ENCODE results near the gene FNDC3A. TPM values are rescaled to one million over a fixed set of nuclear protein-coding genes. Genes with fewer than 3 reads are reported as not detected.

The FNDC3A gene
- total RNA-seq, 3 donors from 2014 or later (not counting 1 experiment from before 2014, with no cell fraction given) = 38.3 to 46.0 (median 41.5) TPM

DNA sequence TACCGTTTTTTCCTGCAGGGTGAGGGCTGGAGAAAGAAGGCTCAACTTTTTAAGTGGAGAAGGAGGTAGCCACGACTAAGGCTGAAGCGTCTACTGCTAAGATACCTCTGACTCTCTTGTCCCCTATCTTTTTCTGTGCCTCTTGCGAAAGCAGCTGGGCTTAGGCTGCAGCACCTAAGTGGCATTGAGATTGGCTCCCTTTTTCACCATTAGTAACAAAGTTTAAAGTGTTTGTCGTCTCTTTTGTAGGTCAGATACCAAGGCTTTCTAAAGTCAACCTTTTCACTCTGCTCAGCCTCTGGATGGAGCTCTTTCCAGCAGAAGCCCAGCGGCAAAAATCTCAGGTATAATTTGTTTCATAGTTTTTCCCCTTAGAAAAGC is 272.9 kb downstream of the FNDC3A start:
- H3K4me3 Mint-ChIP-seq = peak overlapping the region; percentile 99
- Histone ChIP-seq H3K27me3 (ENCODE audit: control insufficient read depth, insufficient read depth, low read length) (no peaks in the 10 kb centered on the region), H3K36me3 (ENCODE audit: control insufficient read depth, insufficient read depth, low read length) (no peaks in the 10 kb centered on the region), H3K4me3 (ENCODE audit: low read length) (peak overlapping the region; percentile 68), H3K9me3 (ENCODE audit: control insufficient read depth, insufficient read depth, low read length) (no peaks in the 10 kb centered on the region), H3K27ac (ENCODE audit: low read length) (peak overlapping the region; percentile 76), H3K4me1 (ENCODE audit: control insufficient read depth, insufficient read depth, low read length) (peaks cover 13% of the 10 kb centered on the region)
- ATAC-seq (no peak), DNase-seq (no peak)
- no peaks in the 10 kb centered on the region for H3K9me3 Mint-ChIP-seq
- peaks cover 0 to 3% of the 10 kb centered on the region in 2 donors for H3K27me3 Mint-ChIP-seq (ENCODE audit: low read depth in 2 of 2)
- intact Hi-C loops (cut with micrococcal nuclease) = no loop called here
- TF ChIP-seq, protein P1, sequence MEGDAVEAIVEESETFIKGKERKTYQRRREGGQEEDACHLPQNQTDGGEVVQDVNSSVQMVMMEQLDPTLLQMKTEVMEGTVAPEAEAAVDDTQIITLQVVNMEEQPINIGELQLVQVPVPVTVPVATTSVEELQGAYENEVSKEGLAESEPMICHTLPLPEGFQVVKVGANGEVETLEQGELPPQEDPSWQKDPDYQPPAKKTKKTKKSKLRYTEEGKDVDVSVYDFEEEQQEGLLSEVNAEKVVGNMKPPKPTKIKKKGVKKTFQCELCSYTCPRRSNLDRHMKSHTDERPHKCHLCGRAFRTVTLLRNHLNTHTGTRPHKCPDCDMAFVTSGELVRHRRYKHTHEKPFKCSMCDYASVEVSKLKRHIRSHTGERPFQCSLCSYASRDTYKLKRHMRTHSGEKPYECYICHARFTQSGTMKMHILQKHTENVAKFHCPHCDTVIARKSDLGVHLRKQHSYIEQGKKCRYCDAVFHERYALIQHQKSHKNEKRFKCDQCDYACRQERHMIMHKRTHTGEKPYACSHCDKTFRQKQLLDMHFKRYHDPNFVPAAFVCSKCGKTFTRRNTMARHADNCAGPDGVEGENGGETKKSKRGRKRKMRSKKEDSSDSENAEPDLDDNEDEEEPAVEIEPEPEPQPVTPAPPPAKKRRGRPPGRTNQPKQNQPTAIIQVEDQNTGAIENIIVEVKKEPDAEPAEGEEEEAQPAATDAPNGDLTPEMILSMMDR (IDR thresholded peaks at IDR 0.05) = no peak
- peak overlapping the region; percentile 97 to 99 for H3K27ac Mint-ChIP-seq
- H3K36me3 Mint-ChIP-seq = no peaks in the 10 kb centered on the region
- H3K4me1 Mint-ChIP-seq = peaks cover 26 to 32% of the 10 kb centered on the region in 2 donors
- 2% methylated on average over 6 of the region's 6 CpGs for WGBS (ENCODE audit: insufficient coverage)

DNA sequence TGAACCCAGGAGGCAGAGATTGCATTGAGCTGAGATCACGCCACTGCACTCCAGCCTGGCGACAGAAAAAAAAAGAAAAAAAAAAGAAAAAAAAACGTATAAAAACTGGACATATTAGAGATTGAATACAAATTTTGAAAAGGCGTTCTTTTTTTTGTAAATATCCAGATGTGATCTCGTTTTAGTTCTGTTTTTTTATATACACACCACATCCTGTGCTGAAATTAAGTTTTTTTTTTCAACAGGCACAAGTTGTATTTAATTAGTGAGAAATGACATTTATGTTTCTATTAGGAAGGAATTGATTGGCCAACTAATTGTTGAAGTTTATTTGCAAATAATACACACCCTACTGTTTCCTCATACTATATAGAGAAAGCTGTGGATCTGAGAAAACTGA is 275.6 kb downstream of the FNDC3A start:
- ATAC-seq (no peak), DNase-seq (no peak)
- Histone ChIP-seq H3K4me1 (ENCODE audit: control insufficient read depth, insufficient read depth, low read length) (peaks cover 13% of the 10 kb centered on the region), H3K27me3 (ENCODE audit: control insufficient read depth, insufficient read depth, low read length) (no peaks in the 10 kb centered on the region), H3K9me3 (ENCODE audit: control insufficient read depth, insufficient read depth, low read length) (no peaks in the 10 kb centered on the region), H3K36me3 (ENCODE audit: control insufficient read depth, insufficient read depth, low read length) (peaks cover 16% of the 10 kb centered on the region), H3K4me3 (ENCODE audit: low read length) (no peak overlapping the region), H3K27ac (ENCODE audit: low read length) (no peak overlapping the region)
- H3K27me3 Mint-ChIP-seq (ENCODE audit: low read depth in 2 of 2) = no peaks in the 10 kb centered on the region
- H3K4me1 Mint-ChIP-seq = peaks cover 32 to 46% of the 10 kb centered on the region in 2 donors
- intact Hi-C loops (cut with micrococcal nuclease) = no loop called here
- H3K4me3 Mint-ChIP-seq = no peak overlapping the region
- 71% methylated on average over 3 of the region's 5 CpGs for WGBS (ENCODE audit: insufficient coverage)
- TF ChIP-seq, protein P1 (IDR thresholded peaks at IDR 0.05) = no peak
- no peak overlapping the region for H3K27ac Mint-ChIP-seq
- H3K36me3 Mint-ChIP-seq = no peaks in the 10 kb centered on the region
- no peaks in the 10 kb centered on the region for H3K9me3 Mint-ChIP-seq

DNA sequence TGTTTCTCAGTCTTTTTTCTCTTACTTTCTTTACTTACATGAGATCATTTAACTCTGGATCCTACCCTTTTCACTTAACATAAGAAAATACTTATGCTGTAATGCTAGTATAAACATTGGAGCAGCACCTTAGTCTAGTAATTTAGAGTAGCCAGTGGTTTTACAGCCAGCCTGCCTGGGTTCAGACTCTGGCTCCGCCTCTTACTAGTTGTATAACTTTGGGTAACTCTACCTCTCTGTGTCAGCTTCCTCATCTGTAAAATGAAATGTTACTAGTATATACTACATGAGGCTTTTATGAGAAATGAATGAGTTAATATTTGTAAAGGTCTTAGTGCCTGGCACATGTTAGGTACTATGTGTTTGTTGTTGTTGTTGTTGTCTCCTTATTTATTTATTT is 277.6 kb downstream of the FNDC3A start:
- 100% methylated on average over 1 of the region's 1 CpG for WGBS (ENCODE audit: insufficient coverage)
- peaks cover 21% of the 10 kb centered on the region for H3K36me3 ChIP-seq (ENCODE audit: control insufficient read depth, insufficient read depth, low read length)
- H3K4me1 ChIP-seq (ENCODE audit: control insufficient read depth, insufficient read depth, low read length) = peaks cover 10% of the 10 kb centered on the region
- Mint-ChIP-seq H3K4me3 (no peak overlapping the region), H3K27ac (no peak overlapping the region), H3K9me3 (no peaks in the 10 kb centered on the region), H3K36me3 (no peaks in the 10 kb centered on the region), H3K4me1 (peaks cover 22 to 38% of the 10 kb centered on the region in 2 donors), H3K27me3 (ENCODE audit: low read depth in 2 of 2) (no peaks in the 10 kb centered on the region)
- TF ChIP-seq, protein P1 (IDR thresholded peaks at IDR 0.05) = no peak
- intact Hi-C loops (cut with micrococcal nuclease) = no loop called here
- H3K27me3 ChIP-seq (ENCODE audit: control insufficient read depth, insufficient read depth, low read length) = no peaks in the 10 kb centered on the region
- DNase-seq = no peak
- no peaks in the 10 kb centered on the region for H3K9me3 ChIP-seq (ENCODE audit: control insufficient read depth, insufficient read depth, low read length)
- ATAC-seq = no peak
- H3K4me3 ChIP-seq (ENCODE audit: low read length) = no peak overlapping the region
- H3K27ac ChIP-seq (ENCODE audit: low read length) = no peak overlapping the region

DNA sequence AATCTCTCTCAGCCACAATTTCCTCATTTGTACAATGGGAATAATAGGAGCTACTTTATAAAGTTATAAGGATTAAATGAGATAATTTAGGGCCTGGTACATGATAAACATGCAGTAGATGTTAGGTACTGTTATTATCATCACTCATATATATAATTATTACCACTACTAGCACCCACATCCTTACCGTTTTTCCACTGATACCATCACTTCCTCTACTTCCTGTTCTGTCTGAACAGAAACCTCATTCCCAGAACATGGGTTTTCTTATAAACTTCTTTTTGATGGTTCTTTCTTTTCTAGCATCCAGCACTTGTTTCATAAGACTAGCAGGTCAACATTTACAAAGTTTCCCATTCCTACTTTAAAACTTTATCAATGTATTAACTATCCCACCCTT is 278.3 kb downstream of the FNDC3A start:
- Histone ChIP-seq H3K27me3 (ENCODE audit: control insufficient read depth, insufficient read depth, low read length) (no peaks in the 10 kb centered on the region), H3K9me3 (ENCODE audit: control insufficient read depth, insufficient read depth, low read length) (no peaks in the 10 kb centered on the region), H3K27ac (ENCODE audit: low read length) (no peak overlapping the region), H3K36me3 (ENCODE audit: control insufficient read depth, insufficient read depth, low read length) (peaks cover 21% of the 10 kb centered on the region), H3K4me1 (ENCODE audit: control insufficient read depth, insufficient read depth, low read length) (peaks cover 4% of the 10 kb centered on the region), H3K4me3 (ENCODE audit: low read length) (no peak overlapping the region)
- Mint-ChIP-seq H3K27ac (peak overlapping the region in 1 of 2 donors; percentile 5), H3K4me3 (no peak overlapping the region), H3K4me1 (peaks cover 15 to 35% of the 10 kb centered on the region in 2 donors), H3K27me3 (ENCODE audit: low read depth in 2 of 2) (no peaks in the 10 kb centered on the region), H3K9me3 (no peaks in the 10 kb centered on the region), H3K36me3 (no peaks in the 10 kb centered on the region)
- ATAC-seq (no peak), DNase-seq (no peak)
- intact Hi-C loops (cut with micrococcal nuclease) = no loop called here
- TF ChIP-seq, protein P1 (IDR thresholded peaks at IDR 0.05) = no peak
- 6% methylated on average over 1 of the region's 1 CpG for WGBS (ENCODE audit: insufficient coverage)

All from natural killer cell (primary cell).